Measurements from ENCODE around the gene PHACTR1.
"Not testable (repeated sequence)": the region's sequence is repeated elsewhere in the genome, so short reads cannot be mapped to it uniquely, and the experiment has no call there.

Gene PHACTR1

DNA sequence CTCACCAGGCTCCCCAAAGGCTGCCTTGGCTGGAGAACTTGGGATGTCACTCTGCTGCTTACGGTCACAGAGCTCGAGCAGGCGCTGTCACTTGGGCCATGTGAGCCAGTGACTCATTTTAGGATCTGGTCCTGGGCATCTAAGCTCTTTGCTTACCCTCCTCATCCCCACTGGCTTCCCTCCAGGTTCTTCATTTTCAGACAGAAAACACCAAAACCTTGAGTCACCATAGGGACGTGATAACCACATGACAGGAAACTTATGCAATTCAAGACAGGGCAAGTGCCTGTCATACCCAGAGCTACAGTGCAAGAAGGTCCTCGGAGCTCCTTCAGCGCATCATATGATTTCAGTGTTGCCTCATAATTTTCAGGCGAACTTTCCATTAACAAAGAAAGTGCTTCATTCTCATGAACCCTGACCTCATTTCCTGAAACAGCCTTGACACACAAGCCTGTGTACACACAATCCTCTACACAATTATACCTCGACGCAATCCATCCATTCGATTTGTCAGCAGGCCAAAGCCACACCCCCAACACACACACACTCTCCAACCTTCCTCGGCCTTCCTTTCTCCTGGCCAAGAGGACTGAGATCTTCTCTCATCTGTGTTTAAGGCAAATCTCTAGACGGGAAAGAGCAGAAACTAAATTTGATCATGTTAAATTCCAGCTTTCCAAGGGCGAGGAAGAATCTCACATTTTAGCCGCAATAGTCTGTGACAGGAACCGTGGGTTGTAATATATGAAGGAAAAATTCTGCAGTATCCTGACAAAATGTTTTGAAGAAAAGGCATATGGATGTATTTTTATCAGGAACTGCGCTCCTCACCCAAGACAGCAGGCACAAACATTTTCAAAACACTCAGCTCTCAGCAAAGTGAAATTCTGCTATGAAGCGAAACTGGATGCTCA is 586.4 kb downstream of the PHACTR1 start:
- DNase-seq = no peak

- DNase-seq = no peak
Observed at GRCh38 chr6:13303668-13304017, 587.1 kb downstream of the PHACTR1 start.

GRCh38 chr6:13304101-13304500 is 587.5 kb downstream of the PHACTR1 start:
- no peak for DNase-seq

DNA sequence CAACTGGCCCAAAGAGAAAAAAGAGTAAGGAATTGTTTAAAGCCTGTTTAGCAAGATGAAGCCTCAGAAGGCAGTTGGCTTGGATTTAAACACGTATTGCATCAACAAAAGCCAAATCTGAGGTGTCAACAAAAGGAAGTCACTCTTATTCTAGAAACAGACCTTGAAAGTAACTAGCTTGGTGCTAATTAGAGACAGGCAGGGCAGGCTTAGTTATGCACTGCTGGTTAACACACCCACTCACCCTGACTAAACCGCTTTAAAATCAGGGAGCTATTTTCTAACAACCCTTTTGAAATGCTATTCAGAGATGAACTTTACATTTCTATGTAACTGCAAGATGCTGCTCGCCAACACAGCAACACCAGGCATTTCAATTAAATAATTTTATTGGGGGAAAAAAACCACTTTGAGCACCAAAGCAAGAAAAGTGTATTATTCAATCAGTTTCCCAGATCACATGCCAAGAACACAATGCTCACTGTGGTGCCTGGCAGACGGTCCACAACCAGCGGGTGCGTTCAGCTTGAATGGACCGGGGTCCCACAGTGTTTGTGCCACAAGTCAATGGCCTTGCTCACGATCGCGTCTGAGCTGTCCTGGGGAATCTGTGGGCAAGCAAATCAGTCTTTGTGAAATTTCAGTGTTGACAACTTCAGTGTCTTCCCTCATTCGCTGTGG is 588.2 kb downstream of the PHACTR1 start:
- DNase-seq = no peak

DNA sequence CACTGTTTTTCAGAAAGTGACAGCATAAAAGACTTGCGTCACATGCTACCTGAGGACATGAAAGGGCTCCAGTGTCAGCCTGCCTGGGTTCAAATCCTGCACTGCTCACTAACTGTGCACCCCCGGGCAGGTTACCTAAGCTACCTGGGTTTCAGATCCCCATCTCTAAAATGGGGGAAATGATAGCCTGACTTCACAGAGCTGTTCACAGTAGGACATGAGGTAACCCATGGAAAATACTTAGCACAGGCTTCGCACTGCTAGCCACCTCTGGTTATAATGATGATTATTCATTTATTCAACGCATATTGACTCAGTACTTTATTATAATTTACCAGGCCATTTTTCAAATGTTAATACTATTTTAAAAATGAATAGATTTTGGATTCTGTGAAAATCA is 588.7 kb downstream of the PHACTR1 start:
- no peak for DNase-seq

DNA sequence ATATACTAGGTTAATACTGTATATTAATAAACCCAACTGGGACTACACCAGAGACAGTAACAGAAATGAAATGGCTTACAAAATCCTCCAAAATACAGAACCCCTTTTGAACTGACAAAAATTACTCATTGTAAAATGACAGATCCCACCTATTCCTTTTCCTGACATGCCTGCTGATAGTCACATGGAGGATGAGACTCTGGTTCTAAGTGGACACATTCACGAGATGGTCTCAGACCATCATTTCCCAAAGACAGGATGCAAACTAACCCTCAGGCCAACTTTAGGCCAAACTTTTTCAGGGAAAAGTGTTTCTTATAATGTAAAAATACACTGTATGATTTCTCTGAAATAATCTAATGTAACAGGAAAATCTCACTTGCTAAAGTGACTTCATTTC is 589.2 kb downstream of the PHACTR1 start:
- no peak for DNase-seq

- no peak for DNase-seq
Observed at GRCh38 chr6:13307508-13307995, 591.0 kb downstream of the PHACTR1 start.

GRCh38 chr6:13308332-13308731 is 591.8 kb downstream of the PHACTR1 start:
- no peak for DNase-seq

DNA sequence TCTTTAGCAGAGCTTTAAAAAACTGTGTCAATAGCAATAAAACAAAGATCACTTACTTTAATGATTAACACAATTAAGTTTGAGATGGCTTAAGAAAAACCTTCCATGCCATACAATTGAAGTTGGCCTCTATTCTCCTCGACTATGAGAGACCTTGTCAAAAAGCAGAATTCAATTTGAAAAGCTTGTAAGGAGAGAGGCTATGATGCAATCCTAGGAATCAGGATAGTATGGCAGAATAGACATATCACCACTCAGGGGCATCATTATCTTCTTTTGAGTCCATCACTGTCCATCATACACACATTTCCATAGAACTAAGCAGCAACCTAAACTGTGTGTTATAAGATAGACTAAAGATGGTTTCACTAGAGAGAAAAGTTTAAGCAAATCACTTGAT is 594.6 kb downstream of the PHACTR1 start:
- DNase-seq = no peak

GRCh38 chr6:13314806-13315205 is 598.2 kb downstream of the PHACTR1 start:
- no peak for DNase-seq

GRCh38 chr6:13315896-13316295 is 599.3 kb downstream of the PHACTR1 start:
- no peak for DNase-seq

DNA sequence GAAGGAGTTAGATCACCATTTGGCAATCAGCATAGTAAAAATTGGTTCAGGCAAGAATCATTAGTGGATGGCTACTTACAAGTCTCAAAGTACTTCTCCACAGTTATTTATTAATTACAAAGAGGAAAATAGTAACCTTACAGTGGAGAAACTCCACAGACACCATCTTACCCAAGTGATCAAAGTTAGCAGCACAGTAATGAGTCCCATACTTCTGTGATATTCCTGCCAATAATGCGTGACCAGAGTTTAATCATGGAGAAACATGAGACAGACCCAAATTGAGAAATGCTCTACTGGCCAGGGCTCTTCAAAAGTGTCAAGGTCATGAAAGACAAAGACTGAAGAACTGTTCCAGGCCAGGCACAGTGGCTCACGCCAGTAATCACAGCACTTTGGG is 602.3 kb downstream of the PHACTR1 start:
- DNase-seq = no peak

DNA sequence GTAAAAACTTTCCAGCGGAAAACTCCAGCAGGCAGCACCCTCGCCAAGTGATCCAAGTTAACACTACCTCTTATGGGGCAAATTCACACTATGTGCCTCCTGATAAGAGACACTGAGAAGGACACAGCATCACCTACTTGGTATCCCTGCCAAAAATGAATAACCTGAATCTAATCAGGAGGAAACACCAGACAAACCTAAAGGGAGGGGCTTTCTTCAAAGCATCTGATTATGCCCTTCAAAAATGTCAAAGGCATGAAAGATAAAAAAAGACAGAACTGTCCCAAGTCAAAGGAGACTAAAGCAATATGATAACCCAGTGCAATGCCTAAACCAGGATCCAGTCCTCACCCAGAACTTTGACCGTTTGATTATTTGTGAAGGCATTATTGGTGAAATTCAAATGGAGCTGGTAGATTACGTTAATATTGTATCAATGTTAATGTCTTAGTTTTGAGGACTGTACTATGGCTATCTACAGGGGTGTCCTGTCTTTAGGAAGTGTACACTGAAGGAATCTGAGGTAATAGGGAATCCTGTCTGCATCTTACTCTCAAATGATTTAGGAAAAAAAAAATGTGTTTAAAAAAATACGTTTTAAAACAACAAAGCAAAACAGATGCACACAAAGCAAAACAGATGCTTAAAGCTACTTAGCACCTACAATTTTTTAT is 603.5 kb downstream of the PHACTR1 start:
- no peak for DNase-seq

DNA sequence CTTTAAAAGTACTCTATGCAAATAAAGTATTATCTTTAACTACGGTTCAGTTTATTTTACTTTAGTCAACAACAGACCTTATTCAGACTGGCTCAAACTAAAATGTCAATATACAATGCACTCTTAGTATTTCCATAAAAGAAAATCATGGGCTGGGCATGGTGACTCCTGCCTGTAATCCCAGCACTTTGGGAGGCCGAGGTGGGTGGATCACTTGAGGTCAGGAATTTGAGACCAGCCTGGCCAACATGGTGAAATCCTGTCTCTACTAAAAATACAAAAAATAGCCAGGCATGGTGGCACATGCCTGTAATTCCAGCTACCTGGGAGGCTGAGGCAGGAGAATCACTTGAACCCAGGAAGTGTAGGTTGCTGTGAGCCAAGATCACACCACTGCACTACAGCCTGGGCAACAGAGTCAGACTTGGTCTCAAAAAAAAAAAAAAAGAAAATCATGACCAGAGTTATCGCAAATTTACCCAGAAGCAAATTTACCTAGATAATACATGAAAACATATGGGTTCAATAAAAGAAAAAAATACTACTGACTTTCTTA is 609.5 kb downstream of the PHACTR1 start:
- not testable (repeated sequence) for DNase-seq

DNA sequence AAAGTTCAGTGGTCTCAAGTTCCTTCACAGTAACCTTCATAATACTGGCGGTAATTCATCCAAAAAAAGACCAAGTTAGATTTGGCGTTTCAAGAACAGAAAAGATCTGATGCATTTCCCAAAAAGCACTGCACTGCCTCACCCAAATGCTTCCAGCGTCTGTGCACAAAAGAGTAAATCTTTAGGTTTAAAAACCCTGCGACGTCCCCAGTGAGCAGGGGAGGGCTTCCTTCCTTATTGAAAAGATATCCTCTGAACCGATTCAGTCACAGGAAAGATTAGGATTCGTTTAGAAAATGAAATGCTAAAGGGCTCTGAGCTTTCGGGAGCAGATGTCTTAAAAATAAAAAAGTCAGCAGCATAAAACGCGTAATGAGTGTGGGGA is 611.1 kb downstream of the PHACTR1 start:
- DNase-seq = no peak

DNA sequence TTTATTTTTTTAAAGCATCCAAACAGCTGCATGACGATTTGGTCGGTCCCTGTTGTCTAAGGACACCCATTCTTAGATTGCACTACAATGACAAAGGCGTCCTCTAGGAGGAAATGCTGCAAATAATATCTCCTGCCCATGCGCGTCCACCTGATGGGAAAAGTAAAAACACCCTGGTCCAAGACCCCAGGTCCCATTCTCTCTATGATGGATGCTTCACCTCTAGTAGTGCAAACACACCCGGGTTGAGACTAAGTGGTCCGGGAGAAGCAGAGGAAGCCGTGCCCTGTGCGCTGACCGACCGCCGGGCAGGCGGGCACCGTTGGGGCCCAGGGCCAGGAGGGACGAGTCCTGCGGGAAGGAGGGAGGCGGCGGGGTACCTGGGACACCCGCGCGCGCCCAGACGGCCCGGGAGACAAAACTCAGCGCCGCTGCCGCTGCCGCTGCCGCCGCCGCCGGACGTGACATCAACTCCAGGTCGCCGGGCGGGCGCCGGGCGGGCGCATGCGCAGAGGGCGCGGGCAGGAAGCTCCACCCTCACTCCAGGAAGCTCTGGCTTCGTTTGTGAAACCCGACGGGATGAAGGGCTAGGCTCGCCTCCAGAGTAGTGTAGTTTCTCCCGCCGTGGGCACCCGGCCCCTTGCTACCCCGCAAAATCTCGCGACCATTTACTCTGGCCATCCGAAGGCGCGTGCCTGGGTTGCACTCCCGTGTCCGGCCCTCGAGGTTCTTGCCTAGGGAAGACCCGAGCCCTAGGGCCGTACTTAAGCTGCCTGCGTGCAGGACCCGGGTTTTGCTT is 611.7 kb downstream of the PHACTR1 start, which contains the start of gene TBC1D7:
TSS of gene TBC1D7 (minus strand) at position 462 of the 799 bp plus-strand sequence. CDS start 1,639 bp downstream, outside the sequence.
- peak; percentile 63 for DNase-seq

- no peak for DNase-seq
Observed at GRCh38 chr6:13328875-13329183, 612.3 kb downstream of the PHACTR1 start.

DNA sequence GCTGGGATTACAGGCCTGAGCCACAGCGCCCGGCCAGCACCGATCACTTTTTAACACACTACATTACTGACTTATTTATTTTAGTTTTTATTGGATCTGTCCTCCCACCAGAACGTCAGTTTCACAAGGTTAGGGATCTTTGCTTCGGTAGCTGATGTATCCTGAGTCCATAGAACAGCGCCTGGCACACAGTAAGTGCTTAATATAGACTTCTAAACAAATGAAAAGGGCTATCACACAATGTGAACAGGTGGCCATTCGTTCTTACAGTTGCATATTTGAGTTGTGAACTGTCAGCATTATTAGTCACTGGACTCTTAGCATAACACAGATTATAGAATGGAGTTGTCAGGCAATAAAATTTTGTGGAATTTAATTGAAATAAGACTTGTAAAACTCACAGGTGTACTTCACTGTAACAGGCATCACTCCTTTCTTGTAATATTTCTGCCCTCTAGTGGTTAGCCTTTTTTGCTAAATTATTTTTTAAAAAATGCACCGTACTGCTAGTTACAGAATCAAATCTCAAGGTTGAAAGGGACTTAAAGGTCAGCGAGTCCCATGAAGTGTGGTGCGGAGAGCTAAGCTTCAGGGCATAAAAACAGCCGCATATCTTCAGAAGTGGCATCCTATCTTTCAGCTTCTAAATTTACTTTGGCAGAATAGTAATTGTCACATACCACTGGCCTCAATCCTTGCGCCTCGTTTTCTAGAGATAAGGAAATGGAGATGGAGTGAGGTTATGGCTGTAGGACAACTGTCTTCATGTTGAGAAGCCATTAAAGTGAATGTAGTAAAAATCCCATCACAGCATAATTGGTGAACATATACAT is 615.2 kb downstream of the PHACTR1 start:
- DNase-seq = no peak

DNA sequence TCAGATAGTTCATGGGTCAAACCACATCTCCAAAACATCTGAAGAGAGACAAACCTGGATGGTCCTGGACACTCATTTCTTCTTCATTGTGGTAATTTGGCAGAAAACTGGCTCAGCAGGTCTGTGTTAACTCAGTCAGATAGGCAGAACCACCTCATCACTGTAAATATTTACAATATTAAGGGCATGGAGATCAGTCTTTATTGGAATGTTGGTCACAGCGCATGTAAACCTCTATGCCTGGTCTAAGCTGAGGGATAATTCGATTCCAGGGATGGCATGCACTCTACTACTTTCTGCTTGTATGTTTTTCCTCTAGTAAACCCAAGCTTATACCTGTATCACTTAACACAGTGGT is 615.8 kb downstream of the PHACTR1 start:
- DNase-seq = no peak

GRCh38 chr6:13334953-13335352 is 618.4 kb downstream of the PHACTR1 start:
- no peak for DNase-seq

- DNase-seq = peak; percentile 18
Observed at GRCh38 chr6:13336553-13336952, 620.0 kb downstream of the PHACTR1 start.

- DNase-seq = no peak
Observed at GRCh38 chr6:13338038-13338437, 621.5 kb downstream of the PHACTR1 start.
